Memory B cell (primary cell): ENCODE measurements around the gene EVX2.

Experiments
- ATAC-seq: fragments of 150-1000 bp; cut with Tn5 transposase; 2 replicates; pipeline ENCODE4 v1.10.0; 2021; ENCODE audit warnings: low read depth, mild to moderate bottlenecking, moderate library complexity
- DNase-seq, 2 donors: peaks; one replicate each; pipeline ENCODE4 v3.0.0; 2022; ENCODE audit warnings: low spot score in 2 of 2
- H3K27ac Mint-ChIP-seq: one replicate; pipeline ENCODE4 v1.8.0; 2022; ENCODE audit warnings: mild to moderate bottlenecking, moderate library complexity, mixed read lengths
- H3K27me3 Mint-ChIP-seq: one replicate; pipeline ENCODE4 v1.8.0; 2022; ENCODE audit warnings: mixed read lengths
- H3K36me3 Mint-ChIP-seq: one replicate; pipeline ENCODE4 v1.8.0; 2022; ENCODE audit warnings: mild to moderate bottlenecking, mixed read lengths
- H3K4me1 Mint-ChIP-seq: one replicate; pipeline ENCODE4 v1.8.0; 2022; ENCODE audit warnings: mixed read lengths
- H3K4me3 Mint-ChIP-seq: one replicate; pipeline ENCODE4 v1.8.0; 2022; ENCODE audit warnings: mild to moderate bottlenecking, moderate library complexity, mixed read lengths
- H3K9me3 Mint-ChIP-seq: one replicate; pipeline ENCODE4 v1.8.0; 2022; ENCODE audit warnings: mixed read lengths

EVX2 gene

GRCh38 chr2:176067589-176068418 is 16.0 kb downstream of the EVX2 start:
- H3K27me3 Mint-ChIP-seq = peaks cover 34% of the 10 kb centered on the region
- H3K4me3 Mint-ChIP-seq = no peak overlapping the region
- DNase-seq = no peak
- no peaks in the 10 kb centered on the region for H3K36me3 Mint-ChIP-seq
- no peaks in the 10 kb centered on the region for H3K9me3 Mint-ChIP-seq
- no peak for ATAC-seq
- no peaks in the 10 kb centered on the region for H3K4me1 Mint-ChIP-seq
- H3K27ac Mint-ChIP-seq = no peak overlapping the region

GRCh38 chr2:176066645-176067588 is 16.8 kb downstream of the EVX2 start:
- Mint-ChIP-seq H3K4me1 (no peaks in the 10 kb centered on the region), H3K36me3 (no peaks in the 10 kb centered on the region), H3K4me3 (no peak overlapping the region), H3K27me3 (peaks cover 35% of the 10 kb centered on the region), H3K27ac (no peak overlapping the region), H3K9me3 (no peaks in the 10 kb centered on the region)
- no peak for DNase-seq
- no peak for ATAC-seq

- no peaks in the 10 kb centered on the region for H3K36me3 Mint-ChIP-seq
- peaks cover 22% of the 10 kb centered on the region for H3K27me3 Mint-ChIP-seq
- H3K4me3 Mint-ChIP-seq = no peak overlapping the region
- DNase-seq = no peak
- ATAC-seq = no peak
- no peaks in the 10 kb centered on the region for H3K9me3 Mint-ChIP-seq
- no peaks in the 10 kb centered on the region for H3K4me1 Mint-ChIP-seq
- H3K27ac Mint-ChIP-seq = no peak overlapping the region
These were observed 19.8 kb downstream of the EVX2 start for GRCh38 chr2:176063958-176064357.

GRCh38 chr2:176056406-176056805 is 27.4 kb downstream of the EVX2 start:
- DNase-seq = no peak
- Mint-ChIP-seq H3K4me3 (no peak overlapping the region), H3K27ac (no peak overlapping the region), H3K27me3 (peaks cover 9% of the 10 kb centered on the region), H3K9me3 (no peaks in the 10 kb centered on the region), H3K4me1 (no peaks in the 10 kb centered on the region), H3K36me3 (no peaks in the 10 kb centered on the region)
- ATAC-seq = no peak

- Mint-ChIP-seq H3K4me1 (peaks cover 4% of the 10 kb centered on the region), H3K36me3 (peaks cover 1% of the 10 kb centered on the region), H3K27me3 (peaks cover 5% of the 10 kb centered on the region), H3K9me3 (peaks cover 3% of the 10 kb centered on the region), H3K4me3 (no peak overlapping the region), H3K27ac (no peak overlapping the region)
- ATAC-seq = no peak
- DNase-seq = no peak
These were observed 44.4 kb downstream of the EVX2 start for GRCh38 chr2:176039375-176039774.

GRCh38 chr2:176038694-176039093 is 45.1 kb downstream of the EVX2 start:
- Mint-ChIP-seq H3K36me3 (peaks cover 1% of the 10 kb centered on the region), H3K4me1 (peaks cover 4% of the 10 kb centered on the region), H3K9me3 (peaks cover 2% of the 10 kb centered on the region), H3K4me3 (no peak overlapping the region), H3K27me3 (peaks cover 5% of the 10 kb centered on the region), H3K27ac (no peak overlapping the region)
- DNase-seq = no peak
- ATAC-seq = no peak

- DNase-seq = no peak
These were observed 48.6 kb downstream of the EVX2 start for GRCh38 chr2:176035013-176035691.

GRCh38 chr2:176027806-176028205 is 56.0 kb downstream of the EVX2 start:
- peaks cover 4% of the 10 kb centered on the region for H3K27me3 Mint-ChIP-seq
- H3K4me3 Mint-ChIP-seq = no peak overlapping the region
- H3K4me1 Mint-ChIP-seq = no peaks in the 10 kb centered on the region
- no peaks in the 10 kb centered on the region for H3K36me3 Mint-ChIP-seq
- no peak for ATAC-seq
- no peak for DNase-seq
- H3K9me3 Mint-ChIP-seq = no peaks in the 10 kb centered on the region
- no peak overlapping the region for H3K27ac Mint-ChIP-seq

More at GRCh38 chr2:176035013-176035691, 48.6 kb downstream of the EVX2 start:
- Mint-ChIP-seq H3K27me3 (no peaks in the 10 kb centered on the region), H3K27ac (no peak overlapping the region), H3K4me3 (no peak overlapping the region), H3K9me3 (no peaks in the 10 kb centered on the region), H3K36me3 (no peaks in the 10 kb centered on the region), H3K4me1 (peaks cover 4% of the 10 kb centered on the region)
- no peak for ATAC-seq
